ACHN (cell line): ENCODE results near the gene NFKB1.

ENCODE experiments used
- DNase-seq: peaks from one replicate; pipeline ENCODE4 v3.0.0-alpha.2; 2015
- in situ Hi-C: cut with HindIII; loops from 2 replicates; pipeline ENCODE4 v1.10.0; 2017; ENCODE audit warnings: low sequenced_read_pairs, low pct_ligation_motif_present, low pct_unique_long_range_greater_than_20kb

The NFKB1 gene

DNA sequence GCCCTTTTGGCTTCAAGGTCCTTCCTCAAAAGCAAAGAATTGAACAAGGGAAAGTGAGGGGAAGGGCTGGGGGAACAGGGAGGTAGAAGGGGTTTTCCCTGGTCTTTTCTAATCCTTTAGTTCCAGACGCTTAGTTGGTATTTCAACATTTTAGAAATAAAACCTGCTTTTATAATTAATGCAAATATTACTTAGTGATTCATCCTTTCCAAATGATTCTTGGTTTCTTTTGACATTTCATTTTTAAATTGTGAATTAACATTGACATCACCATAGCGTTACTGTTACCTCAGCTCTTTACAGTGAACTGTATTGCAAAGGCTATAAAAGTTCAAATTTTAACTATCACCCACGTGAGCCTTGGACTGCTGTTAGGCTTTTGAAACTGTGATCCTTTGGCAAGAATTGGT is 20.9 kb downstream of the NFKB1 start:
- in situ Hi-C loops, result no loop called here
- no peak for DNase-seq

DNA sequence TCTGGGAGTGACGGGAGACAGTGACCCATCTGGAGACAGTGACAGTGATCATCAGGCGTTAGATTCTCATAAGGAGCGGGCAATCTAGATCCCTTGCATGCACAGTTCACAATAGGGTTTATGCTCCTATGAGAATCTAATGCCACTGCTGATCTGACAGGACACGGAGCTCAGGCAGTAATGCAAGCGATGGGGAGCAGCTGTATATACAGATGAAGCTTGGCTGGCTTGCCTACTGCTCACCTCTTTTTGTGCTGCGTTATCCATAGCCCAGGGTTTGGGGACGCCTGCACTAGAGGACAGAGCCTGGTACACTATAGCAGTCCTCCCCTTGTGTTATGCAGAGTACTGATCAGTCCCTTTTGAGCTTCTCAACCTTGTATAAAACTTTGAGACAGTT is 23.5 kb downstream of the NFKB1 start:
- in situ Hi-C loops, result no loop called here
- DNase-seq, result no peak

DNA sequence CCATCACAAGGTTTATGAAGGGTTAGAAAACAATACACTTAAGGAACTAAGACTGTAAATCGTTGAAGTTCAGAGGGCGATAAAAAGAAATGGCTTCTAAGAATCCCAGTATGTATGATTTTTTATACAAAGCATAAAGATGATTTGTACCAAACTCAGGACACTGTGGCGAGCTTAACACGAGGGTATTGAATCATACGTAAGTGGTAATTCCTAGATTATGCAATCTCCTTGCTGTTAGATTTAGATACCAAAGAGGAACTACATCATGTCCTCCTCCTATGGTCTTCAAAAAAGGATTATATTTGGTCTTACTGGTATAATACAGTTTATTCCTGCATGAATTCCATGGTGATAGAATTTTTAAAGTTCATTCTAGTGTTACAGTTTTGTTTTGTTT is 23.9 kb downstream of the NFKB1 start:
- DNase-seq, result no peak
- in situ Hi-C loops, result no loop called here

DNA sequence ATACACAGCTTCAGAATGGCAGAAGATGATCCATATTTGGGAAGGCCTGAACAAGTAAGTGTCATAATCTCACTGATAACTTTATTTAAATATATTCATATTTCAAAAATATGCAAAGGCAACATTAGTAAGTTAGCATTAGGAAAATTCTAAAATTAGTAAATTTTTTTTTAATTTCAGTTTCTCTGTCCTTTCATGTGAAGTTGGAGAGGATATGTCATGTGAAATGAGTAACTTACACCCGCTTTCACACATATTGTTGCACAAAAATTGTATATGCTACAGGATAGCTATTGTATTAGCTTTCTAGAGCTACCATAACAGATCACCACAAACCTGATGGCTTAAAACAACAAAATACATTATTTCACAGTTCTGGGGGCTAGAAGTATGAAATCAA is 24.3 kb downstream of the NFKB1 start:
- DNase-seq, result no peak
- in situ Hi-C loops, result no loop called here

DNA sequence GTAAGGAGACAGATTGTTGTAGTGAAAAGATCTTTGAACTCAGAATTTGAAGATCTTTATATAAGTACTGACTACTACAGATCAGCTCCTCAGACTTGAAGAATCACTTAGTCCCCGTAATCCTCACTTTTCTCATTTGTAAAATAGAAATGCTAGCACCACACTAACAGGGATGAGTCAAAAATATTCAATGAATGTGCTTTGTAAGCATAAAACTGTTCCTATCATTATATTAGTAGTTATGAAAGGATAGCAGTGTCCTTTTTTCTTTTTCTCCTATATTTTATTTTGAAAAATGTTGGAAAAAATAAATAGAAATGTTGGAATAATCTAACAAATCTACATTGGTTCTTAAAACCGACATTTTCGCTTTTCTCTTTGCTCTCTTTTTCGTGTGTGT is 25.4 kb downstream of the NFKB1 start:
- in situ Hi-C loops, result no loop called here
- no peak for DNase-seq

DNA sequence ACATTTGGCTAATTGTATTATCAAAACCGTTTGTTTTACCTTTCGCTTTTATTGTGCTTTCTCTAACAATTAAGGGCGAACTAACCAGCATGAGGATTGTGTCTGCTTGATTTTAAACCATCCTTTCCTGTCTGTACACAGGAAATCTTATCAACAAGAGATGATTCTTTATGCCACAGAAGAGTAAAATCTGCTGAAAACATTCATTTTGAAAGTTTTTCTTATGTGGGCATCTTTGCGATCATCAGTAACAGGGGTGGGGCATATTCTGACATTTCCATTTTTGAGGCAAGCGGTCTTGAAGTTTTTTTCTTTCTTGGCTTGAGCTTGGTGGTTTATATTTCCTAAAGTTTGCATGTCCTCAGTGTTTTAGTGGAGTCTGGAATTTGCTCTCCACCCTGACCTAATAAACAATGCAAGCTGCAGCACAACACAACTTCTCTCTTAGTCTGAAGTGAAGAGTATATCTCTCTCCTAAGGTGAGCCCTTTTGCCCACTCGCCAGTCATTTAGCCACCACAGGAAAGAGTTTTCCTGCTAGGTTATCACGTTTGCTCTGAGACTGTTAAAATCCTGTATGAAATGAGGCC is 26.6 kb downstream of the NFKB1 start:
- DNase-seq, result no peak
- in situ Hi-C loops, result no loop called here

DNA sequence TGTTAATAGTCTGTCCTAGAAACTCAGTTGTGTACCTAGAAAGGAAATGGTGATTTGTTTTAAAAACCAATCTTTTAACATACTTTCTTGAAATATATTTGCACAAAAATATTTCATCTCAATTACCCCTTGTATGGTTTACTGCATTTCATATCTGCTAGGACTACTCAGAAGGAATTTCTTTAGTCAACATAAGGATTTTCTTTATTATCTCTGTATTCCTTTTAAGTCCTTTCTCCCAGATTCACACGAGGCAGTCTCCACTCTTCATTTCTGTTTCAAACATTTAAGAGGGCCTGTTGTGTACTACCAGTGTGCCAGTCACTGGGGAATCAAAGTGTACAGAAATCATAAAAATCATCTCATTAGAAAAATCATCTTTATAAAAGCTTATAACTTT is 28.8 kb downstream of the NFKB1 start:
- in situ Hi-C loops, result no loop called here
- no peak for DNase-seq

DNA sequence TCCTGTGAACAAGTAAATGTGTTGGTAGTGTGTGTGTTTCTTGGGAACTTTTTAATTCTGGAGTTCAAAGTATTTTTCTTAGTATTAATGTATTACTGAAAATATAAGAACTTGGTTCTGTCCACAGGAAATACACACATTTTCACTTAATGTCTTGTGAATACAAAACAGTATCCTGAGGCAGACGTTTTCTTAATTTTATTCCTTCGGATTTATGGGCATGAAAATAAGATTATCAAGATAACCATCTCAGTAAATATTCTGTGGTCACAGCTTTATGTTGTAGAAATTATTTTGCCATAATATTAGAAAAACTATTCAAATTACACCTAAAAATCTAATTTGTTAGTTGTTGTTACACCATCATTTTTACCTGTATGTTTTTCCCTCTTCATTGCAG is 29.8 kb downstream of the NFKB1 start:
- in situ Hi-C loops, result no loop called here
- no peak for DNase-seq

DNA sequence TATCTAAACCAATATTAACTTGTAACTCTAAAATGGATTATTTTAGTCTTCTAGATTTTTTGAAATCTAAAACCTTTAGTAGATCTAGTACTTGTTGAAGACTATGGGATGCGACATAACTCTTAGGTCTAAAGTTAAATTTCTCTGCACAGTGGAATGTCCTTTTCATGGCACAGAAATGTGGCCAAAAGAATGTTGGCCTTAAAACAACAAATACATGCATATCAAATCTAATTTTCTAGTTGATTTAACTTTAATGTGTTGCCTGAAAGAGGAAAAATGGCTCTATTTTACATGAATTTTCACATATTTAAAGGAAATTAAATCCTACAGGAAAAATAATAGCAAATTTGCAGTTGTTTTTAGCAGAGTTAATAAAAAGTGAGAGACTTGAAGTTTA is 30.3 kb downstream of the NFKB1 start:
- in situ Hi-C loops, result no loop called here

DNA sequence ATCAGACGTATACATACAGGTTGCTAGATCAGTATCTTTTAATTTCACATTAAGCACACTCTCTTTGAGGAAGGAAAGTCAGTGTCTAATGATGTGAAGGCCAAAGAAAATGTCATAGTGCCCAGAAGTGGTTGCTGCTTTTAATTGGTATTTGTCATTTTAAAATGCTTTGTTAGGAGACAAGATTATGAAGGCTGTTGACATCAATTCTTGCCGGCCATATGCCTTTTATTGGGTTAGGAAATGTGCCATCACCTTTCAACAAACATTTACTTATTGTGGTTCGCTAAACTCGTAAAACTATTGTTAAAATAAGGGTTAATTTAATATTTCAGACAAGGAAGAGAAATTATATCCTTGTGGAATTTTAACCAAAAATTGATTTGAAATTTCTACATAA is 32.2 kb downstream of the NFKB1 start:
- in situ Hi-C loops, result no loop called here

More for the DNA sequence above, 30.3 kb downstream of the NFKB1 start:
- DNase-seq, result no peak

DNA sequence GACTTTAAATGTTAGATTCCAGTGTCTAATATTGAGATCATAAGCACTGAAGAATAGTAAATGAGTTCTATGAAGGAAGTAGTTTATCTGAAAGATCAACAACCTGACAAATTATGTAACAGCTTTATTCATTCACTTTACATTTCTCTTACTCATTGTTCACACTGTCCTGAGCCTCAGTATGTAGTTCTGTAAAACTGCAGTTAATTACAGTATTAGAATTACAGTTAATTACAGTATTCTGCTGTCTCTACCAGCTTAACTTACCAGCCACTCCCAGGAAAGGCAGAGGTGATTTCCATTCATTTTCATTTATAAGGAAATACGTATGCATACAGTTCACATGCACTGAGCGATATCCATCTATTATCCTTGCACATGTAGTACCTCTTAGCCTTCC is 32.7 kb downstream of the NFKB1 start:
- DNase-seq, result no peak
- in situ Hi-C loops, result no loop called here

More for the DNA sequence above, 32.2 kb downstream of the NFKB1 start:
- no peak for DNase-seq

DNA sequence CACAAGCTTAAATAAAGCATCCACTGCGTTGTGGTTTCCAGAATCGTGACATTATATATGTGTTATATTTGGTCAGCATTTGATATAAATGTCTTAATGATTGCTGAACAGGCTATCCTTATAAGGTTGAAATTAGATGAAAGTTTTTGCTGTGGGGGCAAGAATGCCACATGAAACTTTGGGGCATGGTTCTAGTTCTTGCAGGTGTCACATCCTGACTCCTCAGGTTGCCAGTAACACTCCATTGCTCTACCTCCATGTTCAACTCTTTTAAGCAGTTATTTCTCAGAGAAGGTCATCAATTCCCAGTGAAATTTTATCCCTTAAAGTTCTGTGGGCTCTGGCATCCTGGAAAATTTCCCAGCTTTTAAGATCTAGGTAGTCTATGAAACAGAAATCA is 33.7 kb downstream of the NFKB1 start:
- no peak for DNase-seq
- in situ Hi-C loops, result no loop called here

DNA sequence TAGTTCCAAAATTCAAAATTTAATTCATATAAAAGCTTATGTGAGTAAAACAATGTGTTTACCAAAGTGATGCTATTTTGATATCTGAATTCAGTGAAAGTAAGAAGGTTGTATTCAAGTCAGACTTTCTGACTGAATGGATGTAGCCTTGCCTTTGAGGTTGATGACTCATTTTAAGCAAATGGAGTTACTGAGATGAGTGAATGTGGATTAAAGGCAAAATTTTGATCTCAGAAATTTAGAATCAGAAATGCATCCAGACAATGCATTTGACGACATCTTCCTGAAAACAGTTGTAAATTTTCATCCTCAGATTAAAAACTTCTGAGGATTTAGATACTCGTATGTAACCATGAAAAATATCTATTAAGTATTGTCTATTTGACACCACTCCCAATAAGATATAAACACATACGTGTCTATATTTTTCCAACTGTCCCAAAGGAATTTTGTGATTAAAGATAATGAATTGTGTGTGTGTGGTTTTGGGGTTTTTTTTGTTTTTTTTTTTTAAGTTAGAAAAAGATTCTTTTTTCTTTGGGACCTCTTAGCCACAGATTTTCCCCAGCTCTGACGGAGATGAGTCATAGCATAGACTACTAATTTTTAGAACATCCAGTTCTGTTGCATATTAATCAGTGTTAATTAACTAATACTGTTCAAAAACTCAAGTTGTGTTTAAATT is 34.4 kb downstream of the NFKB1 start:
- in situ Hi-C loops, result no loop called here
- peak; percentile 32 for DNase-seq

DNA sequence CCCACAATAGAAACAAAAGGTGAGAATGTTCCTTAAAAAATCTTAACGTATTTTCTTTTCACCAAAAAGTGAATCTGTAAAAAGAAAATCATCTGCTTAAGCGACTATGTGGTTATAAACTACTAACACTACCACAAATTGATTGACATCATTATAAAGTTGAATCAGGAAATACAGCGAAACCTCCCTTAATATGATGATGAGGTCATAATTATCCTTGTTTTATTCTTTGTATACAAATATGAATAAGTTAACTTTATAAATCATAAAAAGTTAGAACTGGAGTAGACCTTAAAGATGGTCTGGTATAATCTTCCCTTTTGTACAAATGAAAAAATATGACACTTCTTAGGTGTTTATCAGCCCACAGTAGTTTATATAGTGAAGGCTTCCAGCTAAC is 35.6 kb downstream of the NFKB1 start:
- in situ Hi-C loops, result no loop called here
- DNase-seq, result no peak

DNA sequence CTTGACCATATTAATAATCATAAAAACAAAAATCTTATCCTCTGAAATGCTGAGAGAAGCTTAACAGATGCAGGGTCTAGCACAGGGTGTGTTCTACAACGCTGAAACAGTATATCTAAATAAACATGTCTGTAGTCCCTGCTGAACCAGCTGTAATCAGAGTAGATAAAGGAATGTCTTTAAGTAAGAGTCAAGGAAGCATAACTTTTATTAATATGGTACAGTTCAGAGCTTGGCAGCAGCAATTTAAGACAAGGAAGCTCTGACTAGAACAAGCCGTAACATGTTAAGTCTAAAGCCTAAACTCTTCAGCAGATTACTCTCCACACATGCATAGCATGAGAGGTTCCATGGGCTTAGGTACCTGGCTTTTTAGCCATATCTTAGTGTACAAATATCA is 36.1 kb downstream of the NFKB1 start:
- no peak for DNase-seq
- in situ Hi-C loops, result no loop called here

DNA sequence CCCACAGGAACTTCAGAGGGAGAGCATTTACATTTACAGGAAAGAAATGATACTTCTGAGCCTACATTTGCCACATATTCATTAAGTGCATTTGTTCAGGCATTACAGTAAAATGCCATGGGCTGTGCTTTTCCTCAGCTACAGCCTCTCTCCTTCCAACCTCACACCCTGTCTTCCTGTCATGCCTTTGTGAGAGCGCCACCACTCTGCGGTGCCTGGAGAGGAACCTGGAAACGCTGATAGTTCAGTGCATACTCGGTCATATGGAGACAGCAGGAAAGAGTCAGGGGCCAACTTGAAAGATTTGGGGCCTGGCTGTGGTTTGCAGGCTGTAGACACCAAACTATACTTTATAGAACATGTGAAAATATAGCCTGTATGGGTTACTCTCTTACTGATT is 40.5 kb downstream of the NFKB1 start:
- in situ Hi-C loops, result no loop called here
- no peak for DNase-seq

DNA sequence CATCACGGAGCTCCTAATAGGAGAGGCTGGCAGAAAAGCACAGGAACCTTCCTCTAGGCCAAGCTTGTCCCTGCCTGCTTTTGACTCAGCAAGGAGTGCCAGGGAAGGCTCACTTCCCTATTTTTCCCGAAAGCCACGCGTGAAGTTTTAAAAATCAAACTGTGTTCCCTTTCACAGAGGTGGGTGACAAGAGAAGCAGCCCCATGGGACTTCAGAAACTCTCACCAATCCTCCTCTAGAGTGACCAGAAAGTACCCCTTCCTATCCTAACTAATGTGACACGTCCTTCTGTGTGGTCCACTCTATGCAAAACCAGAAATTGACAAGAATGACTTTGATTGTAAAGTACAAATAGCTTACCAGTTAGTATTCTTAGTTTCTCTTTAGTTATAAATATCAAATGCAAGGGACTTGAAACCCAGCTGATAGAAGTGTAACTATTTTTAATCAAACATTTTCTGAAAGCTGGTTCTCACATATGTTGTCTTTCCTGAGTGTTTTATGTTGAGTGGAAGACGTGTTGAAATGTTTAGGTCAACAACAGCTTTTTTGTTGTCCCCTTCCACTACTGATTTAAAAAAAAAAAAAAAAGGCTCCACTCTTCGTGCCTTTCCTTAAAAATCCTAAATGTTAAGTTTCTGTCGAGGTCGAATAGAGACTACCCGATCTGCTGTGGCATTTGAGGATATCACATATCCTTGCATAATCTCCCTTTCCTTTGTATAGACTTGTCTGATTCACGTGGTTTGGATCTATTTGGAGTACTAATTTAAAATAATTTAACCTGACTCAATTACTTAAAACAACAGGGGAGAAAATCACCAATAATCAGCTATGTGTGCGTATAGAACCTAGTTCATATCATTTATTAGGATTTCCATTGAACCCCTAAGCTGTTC is 42.1 kb downstream of the NFKB1 start:
- in situ Hi-C loops, result no loop called here
- no peak for DNase-seq

DNA sequence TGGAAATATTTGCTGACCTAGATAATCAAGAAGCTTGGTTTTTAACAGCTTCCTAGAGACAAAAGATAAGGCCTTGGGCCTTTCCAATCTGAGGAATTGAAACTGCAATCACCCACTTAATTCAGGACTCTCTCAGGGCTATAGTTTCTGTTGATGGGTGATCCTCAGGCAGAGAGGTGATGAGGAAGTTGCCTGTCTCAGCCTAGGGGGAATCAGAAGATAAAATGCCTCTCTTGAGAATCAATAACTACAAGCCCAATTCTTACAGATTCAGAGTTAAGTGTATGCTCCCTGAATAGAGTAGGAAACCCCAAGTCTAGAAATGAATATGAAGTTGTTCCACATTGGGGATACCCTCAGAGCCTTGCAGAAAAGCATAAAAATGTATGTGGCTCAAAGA is 45.5 kb downstream of the NFKB1 start:
- in situ Hi-C loops, result no loop called here
- no peak for DNase-seq

DNA sequence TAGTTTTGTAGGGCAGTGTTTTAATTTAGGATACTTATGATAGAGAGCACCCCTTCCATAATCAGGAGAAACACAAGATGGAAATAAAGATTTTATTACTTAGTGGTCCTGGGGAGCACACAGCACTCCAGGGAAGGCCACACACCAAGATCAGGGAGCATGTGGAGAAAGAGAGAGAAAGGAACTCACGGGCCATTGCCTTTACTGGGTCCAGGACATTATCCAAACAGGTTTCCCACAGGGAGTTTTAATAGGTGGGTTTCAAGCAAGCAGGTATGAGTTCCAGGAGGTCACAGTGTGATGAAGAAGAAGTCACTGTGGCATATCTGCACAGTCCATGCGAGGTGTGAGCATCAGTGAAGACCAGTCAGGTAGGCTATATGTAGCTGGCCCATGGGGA is 46.8 kb downstream of the NFKB1 start:
- in situ Hi-C loops, result no loop called here
- no peak for DNase-seq
